GM11168 (cell line): ENCODE data around the gene AGBL5.

Source experiments
- in situ Hi-C: fragments of 300-500 bp; cut with MboI; formaldehyde crosslinking; loops from one replicate; pipeline ENCODE4 v1.12.0; 2022; ENCODE audit warnings: low sequenced_read_pairs; ENCODE audit not compliant: unreplicated experiment

The AGBL5 gene

DNA sequence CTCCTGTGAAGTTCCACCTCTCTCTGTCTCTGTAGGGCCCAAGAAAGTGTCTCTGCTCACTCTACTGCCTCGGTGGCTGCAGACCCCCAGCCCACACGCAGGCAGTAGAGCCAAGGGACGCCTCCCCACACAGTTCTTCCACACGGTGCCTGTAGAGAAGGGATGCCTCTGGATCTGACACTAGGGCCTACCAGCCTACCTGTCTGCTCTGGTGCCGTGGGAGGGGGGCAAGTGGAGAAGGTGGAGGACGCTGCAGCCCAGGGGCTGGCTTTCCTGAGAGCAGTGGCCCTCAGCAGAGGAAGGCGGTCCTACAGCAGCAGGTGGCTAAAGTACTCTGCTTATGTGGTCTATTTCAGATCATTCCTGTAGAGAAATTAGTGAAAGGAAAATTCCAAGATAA, 27.7 kb upstream of the AGBL5 start:
- in situ Hi-C loops: no loop called here

DNA sequence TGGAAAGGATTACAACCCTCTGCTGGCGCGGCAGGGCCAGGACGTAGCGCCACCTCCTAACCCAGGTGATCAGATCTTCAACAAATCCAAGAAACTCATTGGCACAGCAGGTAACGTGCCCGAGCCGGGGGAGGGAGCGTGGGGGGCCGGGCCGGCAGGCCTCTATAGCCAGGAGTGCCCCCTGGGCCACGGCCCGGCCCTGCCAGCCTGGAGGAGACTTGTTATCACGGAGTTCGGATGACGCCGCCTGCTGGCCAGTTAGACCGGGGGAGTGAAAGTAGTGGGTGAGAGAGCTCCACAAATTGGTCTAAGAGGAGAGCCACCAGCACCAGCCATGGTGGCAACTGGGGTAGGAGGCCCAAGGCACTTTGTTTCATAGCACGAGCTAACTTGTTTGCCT, 27.3 kb upstream of the AGBL5 start:
- in situ Hi-C loops: no loop called here

DNA sequence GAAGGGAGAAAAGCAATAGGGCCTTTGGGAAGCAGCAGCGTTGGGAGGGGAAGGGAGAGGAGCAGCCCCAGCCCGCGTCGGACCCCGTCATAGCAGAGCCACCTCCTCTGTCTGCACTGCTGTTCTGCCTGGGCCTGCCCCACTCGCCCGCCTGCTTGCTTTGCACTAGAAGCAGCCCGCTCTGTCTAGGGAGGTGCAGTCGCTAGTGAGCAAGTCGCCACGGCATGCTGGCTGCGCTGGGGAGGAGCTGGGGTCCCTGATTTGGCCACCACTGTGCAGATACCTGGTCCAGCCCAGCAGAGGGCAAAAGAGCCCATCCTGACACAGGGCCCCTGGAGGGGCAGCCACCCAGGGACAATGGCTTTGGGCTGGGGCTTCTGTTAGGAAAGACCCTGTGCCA, 26.7 kb upstream of the AGBL5 start:
- in situ Hi-C loops: no loop called here

DNA sequence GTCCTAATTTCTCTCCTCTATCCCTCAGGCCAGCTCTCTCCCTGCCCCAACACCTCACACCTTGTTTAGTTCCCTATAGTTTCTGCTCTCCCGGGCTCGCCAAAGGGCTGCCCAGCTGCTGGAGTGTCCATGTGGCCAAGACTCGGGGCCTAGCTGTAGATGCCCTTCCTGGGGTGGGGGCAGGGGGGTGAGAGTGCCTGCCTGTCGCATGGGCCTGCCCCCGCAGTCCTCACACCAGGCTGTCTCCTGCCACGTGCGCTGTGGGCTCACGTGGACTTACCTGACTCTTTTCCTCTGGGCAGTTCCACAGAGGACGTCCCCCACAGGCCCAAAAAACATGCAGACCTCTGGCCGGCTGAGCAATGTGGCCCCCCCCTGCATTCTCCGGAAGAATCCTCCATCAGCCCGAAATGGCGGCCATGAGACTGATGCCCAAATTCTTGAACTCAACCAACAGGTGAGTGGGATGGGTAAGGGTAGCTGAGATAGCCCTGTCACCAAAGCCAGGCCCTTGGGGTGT, 26.1 kb upstream of the AGBL5 start:
- in situ Hi-C loops: no loop called here

DNA sequence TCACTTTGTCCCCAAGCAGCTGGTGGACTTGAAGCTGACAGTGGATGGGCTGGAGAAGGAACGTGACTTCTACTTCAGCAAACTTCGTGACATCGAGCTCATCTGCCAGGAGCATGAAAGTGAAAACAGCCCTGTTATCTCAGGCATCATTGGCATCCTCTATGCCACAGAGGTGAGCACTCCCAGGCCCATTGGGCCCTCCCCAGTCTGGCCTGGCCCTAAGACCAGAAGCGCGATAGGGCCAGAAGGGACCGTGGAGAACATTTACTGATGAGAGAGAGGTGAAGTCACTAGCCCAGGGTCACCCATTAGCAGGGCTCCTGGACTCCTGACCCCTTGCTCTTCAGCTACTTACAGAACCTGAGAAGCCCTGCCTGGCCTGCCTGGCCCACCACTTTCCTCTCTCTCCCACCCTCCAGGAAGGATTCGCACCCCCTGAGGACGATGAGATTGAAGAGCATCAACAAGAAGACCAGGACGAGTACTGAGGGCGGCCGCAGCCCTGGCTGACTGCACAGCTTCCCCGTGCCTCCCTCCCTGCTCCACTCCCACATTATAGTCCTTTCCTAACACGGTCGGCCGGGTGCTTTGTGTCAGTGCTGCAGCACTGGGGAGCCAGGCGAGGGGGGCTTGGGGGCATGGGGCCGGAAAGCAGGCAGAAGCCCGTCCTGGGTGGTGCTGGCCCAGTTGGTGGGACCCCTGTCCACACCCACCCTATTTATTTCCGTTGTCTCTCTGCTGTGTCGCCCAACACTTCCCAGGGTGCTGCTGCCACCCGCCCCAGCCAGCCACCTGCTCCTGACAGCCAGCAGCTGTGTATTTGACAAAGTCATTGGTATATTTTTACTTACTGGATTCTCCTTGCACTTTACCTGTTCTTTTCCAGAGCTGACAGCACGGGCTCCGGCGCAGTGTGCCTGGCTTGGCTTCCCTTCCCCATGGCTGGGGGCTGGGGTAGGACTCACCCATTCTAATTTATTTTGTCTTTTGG, 25.3 kb upstream of the AGBL5 start:
- in situ Hi-C loops: no loop called here

DNA sequence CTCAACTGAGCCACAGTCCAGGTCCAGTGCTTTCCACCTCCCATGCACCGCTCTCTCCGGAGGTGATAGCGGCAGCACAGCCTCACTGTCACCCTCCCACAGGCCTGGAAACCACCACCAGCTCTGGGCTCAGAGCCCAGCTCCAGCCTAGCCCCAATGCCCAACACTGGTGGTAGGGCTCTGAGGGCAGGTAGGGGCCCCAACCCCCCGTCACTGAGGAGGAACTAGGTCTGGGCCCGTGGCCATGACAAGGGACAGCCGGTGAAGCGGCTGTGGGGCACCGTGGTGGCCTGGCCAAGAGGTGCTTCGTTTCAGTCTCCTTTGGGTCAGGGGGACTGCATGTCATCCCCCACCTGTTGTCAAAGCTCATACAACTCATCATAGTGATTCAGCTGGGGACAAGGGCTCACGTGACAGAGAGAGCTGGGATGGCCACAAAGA, 24.2 kb upstream of the AGBL5 start:
- in situ Hi-C loops: no loop called here

DNA sequence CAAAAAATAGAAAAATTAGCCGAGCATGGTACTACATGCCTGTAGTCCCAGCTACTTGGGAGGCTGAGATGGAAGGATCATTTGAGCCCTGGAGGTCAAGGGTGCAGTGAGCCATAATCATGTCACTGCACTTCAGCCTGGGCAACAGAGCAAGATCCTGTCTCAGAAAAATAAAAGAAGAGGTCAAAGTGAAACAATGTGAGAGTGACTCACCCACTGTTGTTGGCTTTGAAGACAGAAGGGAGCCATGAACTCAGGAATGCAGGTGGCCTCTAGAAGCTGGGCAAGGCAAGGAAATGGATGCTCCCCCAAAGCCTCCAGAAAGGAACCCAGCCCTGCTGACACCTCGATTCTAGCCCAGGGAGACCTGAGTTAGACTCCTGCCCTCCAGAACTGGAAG, 22.4 kb upstream of the AGBL5 start:
- in situ Hi-C loops: no loop called here

DNA sequence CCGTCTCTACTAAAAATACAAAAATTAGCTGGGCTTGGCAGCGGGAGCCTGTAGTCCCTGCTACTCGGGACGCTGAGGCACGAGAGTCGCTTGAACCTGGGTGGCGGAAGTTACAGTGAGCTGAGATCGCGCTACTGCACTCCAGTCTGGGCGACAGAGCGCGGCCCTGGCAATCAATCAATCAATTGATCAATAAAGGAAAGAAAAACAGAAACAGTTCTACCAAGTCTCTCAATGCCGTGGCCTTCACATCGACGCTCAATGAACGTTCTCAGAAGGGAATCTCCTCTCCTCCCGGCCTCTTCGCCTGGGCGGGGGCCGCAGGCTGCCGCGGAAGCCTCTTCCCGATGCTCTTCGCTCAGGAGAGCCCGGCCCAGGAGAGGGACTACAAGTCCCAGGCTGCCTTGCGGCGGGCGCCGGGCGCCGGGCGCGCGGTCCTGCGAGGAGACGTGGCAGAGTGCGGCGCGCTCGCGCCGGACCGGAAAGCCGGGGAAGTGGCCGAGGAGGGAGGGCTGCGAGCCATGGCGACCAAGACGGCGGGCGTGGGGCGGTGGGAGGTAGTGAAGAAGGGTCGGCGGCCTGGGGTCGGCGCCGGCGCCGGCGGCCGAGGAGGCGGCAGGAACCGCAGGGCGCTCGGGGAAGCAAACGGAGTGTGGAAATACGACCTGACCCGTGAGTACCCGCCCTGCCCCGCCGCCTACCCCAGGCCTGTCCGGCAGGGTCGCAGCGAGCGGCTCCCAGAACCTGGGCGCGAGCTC, 18.8 kb upstream of the AGBL5 start, which contains the start of gene TMEM214:
Gene TMEM214 (plus strand): TSS at position 471 of the 758 bp plus-strand sequence. CDS start 51 bp downstream, at position 522.
- in situ Hi-C loops: no loop called here

DNA sequence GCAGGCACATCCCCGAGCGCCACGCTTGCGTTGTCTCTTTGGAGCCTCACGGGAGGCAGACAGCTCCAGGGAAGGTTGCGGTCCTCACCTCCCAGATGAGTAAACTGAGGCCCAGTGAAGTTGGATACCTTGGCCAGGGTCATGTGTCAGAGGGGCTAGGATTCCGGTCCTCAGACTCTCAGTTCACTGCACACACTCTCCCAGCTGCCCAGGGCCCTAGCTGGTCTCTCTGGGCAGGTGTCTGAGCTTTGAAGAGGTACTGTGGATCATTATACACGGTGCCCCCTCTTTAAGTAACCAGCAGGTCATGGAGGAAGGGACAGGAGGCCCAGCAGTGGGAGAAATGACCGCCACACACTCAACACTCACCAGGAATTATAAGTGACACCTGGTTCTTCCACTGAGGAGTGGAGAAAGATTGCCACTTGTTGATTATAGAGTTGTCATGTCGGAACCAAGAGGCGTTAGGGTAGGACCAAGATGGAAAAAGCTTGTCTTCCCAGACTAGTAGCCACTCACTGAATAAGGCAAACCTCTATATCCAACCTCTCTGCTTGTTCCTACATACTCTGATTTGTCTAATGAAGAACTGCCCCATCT, 18.1 kb upstream of the AGBL5 start:
- in situ Hi-C loops: no loop called here

DNA sequence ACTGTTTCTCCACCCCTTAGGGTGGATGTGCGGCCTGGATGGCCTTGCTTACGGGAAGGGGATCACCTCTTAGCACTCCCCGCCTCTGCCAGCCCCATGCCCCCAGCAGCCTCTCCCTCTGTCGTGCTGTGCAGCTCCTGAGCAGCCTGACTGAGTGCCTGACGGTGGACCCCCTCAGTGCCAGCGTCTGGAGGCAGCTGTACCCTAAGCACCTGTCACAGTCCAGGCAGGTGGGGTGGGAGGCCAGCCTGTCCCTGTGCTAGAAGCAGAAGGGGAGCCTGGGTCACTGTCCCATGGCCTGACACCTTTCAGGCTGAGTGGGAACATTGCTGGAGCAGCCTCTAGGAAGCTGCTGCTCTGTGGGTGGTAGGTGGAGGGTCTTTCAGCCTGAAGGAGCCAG, 13.5 kb upstream of the AGBL5 start:
- in situ Hi-C loops: no loop called here

DNA sequence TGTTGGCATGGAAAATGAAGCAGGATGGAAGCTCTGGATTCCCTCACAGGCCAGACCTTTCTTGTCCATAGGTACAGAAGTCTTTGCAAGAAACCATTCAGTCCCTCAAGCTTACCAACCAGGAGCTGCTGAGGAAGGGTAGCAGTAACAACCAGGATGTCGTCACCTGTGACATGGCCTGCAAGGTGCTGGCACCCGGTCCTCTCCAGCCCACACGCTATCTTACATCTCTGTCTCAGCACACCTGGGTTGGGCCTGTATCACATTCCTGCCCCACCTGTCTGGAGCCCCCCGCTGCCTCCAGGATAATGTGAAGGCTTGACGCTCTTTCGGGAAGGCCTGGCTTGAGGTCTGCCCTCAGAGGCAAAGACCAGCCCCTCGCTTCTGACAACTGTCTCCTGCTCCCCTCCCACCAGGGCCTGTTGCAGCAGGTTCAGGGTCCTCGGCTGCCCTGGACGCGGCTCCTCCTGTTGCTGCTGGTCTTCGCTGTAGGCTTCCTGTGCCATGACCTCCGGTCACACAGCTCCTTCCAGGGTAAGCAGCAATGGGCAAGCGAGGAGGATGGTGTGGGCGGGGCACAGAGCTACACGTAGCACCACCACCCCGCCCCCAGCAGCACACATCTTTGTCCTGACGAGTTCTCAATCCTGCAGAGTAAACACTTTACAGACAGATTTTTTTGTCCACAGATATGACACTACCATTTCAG, 12.7 kb upstream of the AGBL5 start:
- in situ Hi-C loops: no loop called here

DNA sequence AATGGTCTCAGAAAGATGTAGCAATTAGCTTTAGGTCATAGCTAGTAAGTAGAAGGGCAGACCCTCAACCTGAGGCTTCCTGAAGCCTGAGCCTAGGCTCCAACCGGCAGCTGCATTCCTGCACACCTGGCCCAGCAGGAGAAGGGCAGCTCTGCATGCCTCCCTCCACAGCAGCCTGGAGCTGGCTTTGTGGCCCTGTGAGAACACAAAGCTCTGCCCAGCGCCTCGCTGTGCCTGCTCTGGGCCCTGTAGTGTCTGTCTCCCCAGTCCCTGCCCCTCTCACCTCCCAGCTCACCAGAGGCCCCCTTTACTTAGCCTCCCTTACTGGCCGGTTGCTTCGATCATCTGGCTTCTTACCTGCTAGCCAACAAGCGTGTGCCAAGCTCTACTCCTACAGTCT, 12.0 kb upstream of the AGBL5 start:
- in situ Hi-C loops: no loop called here

DNA sequence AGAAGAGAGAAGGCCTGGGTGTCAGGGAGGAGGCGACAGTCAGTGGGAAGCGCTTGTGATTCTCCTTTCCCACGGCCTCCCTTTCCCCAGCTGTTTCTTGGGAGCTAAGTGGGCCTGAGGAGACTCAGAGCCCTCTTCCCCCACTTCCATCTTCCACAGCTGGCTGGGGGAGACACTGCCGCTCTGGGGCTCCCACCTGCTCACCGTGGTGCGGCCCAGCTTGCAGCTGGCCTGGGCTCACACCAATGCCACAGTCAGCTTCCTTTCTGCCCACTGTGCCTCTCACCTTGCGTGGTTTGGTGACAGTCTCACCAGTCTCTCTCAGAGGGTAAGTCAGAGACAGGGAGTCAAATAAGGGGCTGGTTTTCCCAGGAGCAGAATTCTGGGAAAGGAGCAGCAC, 11.6 kb upstream of the AGBL5 start:
- in situ Hi-C loops: no loop called here

DNA sequence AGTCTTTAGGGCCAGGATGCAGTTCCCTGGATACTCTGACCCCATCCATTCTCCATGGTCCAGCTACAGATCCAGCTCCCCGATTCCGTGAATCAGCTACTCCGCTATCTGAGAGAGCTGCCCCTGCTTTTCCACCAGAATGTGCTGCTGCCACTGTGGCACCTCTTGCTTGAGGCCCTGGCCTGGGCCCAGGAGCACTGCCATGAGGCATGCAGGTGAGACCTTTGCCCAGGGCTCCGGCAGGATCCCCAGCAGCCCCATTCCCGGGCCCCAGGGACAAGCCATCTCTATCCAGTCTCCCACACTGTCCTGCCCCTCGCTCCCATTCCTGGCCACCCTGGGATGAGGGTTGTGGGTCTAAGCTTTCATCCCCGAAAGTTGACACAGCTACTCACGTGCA, 11.2 kb upstream of the AGBL5 start:
- in situ Hi-C loops: no loop called here

DNA sequence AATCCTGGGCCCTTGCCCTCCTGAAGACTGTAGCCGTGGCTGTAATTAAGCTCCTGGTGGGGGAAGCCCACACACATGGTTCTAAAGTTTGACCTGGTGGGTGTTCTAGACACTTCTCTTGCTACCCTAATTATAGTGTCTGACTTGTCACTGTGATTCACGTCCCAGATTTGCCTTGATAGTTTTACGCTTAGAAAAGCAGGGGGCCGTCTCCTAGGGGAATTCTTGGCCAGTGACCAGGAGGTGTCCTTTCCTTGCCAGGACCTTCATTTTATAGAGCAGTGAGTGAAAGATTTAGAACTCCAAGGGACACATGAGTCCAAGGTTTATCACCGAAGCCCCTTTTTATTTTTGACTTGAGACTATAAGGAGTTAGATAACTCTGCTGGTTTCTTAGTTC, 9.7 kb upstream of the AGBL5 start:
- in situ Hi-C loops: no loop called here

DNA sequence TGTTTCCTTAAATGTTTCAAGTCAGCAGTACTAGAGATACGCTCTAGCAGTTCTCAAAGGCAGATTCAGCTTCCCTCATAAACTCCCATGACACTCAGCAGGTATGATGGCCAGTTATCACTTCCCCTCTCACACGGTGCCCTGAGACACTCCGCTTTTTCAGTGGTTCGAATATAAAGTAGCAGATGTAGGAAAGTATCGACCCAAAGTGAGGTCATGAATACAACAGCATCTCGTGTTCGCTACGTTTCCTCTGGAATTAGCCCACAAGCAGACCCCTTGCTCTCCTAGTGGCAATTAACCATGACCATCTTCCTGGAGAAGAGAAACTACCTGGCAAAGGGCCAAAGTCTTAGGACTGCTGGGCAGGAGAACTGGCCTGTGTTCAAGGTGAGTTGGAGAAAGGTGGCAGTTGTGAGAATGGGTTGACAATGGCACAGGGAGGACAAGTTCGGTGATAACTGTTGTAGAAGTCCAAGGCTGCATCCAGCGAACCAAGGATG, 9.3 kb upstream of the AGBL5 start:
- in situ Hi-C loops: no loop called here

DNA sequence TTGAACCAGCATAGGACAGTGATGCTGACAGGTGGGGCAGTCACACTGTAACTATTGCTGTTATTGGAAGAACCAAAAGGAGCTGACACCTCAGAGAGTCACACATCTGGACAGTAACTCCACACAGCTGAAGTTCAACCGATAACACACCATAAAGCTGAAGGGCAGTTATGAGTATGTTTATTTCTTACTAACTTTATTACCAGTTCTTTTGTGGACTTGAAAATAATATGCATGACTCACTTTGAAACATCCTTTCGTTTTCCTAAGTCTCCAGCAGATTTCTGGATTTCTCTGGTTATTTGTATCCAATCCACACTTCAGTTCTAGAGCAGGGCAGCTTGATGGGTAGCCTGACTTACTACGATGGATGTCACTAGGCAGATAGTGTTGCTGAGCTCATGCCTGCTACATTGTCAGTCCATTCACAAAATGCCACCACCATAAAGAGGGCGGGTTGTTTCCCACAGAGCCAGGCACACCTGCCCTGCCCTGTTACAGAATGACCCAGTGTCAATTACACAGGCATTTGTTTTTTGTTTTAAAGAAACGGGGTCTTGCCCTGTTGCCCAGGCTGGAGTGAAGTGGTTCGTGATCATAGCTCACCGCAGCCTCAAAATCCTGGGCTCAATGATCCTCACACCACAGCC, 8.4 kb upstream of the AGBL5 start:
- in situ Hi-C loops: no loop called here

DNA sequence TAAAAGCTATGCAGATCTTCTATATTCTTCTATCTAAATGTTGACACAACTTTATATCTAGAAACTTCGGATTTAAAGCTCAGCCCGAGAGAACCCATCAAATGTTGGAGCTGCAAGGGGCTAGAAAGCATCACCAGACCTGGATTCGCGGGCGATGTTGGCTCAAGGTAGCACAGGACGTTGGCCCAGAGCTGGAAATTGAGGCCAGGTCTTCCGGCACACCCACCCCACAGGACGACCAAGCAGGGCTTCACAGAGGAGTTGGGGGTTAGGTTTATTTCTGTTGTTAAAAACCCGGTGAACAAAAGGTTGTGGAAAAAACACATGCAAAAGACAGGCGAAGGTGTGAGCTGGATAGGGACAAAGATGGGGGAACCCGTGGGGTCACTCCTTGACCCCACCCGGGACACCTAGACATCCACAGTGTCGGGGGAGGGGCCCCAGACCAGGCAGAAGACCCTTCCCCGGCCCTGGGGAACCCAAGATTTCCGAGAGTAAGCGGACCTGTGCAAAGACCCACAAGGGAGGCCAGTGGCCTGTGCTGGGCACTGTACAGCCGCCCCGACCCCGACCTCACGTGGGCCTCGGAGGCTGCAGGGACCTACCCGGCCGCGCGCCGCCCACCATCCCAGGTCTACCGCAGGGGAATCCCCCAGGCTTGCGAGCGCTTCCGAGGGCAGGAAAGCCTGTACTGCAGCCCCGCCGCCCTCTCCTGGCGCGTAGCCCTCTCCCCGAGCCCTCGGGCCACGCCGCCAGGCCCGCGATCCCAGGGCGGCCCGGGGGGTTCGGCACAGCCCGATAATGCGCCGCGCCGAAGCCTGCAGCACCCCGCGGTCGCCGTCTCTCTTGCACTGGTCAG, 1.8 kb upstream of the AGBL5 start:
- in situ Hi-C loops: no loop called here
